ENCODE measurements around the gene POPDC3. TPM values are rescaled to one million over a fixed set of nuclear protein-coding genes. Genes with fewer than 3 reads are reported as not detected.

POPDC3 gene
- total RNA-seq, 1 experiment from 2014 or later: 5.7 TPM

DNA sequence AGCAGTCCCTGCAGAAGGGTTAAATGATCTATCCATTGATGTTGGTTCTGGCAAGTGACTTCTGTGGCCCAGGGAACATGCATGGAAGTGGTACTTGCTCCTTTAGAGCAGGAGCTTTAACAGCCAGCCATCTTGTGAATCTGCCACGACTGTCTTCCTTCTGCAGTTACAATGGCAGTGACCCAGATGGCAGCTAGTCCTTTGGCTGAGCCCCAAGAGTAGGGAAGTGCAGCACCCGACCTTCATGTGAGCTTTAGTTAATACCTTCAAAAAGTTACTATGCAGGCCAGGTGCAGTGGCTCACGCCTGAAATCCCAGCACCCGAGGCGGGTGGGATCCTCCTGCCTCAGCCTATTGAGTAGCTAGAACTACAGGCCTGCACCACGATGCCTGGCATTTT is 66.4 kb downstream of the POPDC3 start:
- H4K8ac ChIP-seq (replicated peaks; ENCODE audit: insufficient read length, low read depth, low read length): no peak overlapping the region
- H3K27ac ChIP-seq (ENCODE audit: insufficient read length, low read depth, low read length): no peak overlapping the region
- H3K9me3 ChIP-seq (ENCODE audit: control insufficient read depth, low read depth, low read length): no peaks in the 10 kb centered on the region
- Mint-ChIP-seq H3K36me3 (ENCODE audit: insufficient read depth in 1 of 3, low read depth in 3 of 3) (no peaks in the 10 kb centered on the region), H3K27ac (no peak overlapping the region), H3K4me1 (peaks cover 4 to 7% of the 10 kb centered on the region in 2 experiments), H3K9me3 (no peaks in the 10 kb centered on the region), H3K4me3 (no peak overlapping the region), H3K27me3 (ENCODE audit: low read depth) (no peaks in the 10 kb centered on the region)
- no peaks in the 10 kb centered on the region for H3K79me2 ChIP-seq (ENCODE audit: insufficient read depth, low read length)
- H4K91ac ChIP-seq (ENCODE audit: insufficient read length, low read depth, low read length): no peak overlapping the region
- no peak overlapping the region for H2BK20ac ChIP-seq (ENCODE audit: low read depth, low read length, poor library complexity, severe bottlenecking)
- no CpG with 5 or more reads among the region's 6 CpGs for WGBS (ENCODE audit: extremely low coverage, insufficient read length, low lambda C conversion rate)
- no peaks in the 10 kb centered on the region; the same call in 1 of the 2 replicates for H3K4me1 ChIP-seq (ENCODE audit: insufficient read depth, low read length)
- no peak for DNase-seq
- H2AFZ ChIP-seq (ENCODE audit: low read length): no peak overlapping the region
- H3K4ac ChIP-seq (ENCODE audit: low read depth, low read length): no peak overlapping the region
- H2AK5ac ChIP-seq (ENCODE audit: insufficient read length, low read length): no peak overlapping the region
- no peak overlapping the region for H3K18ac ChIP-seq (ENCODE audit: insufficient read length, low read depth, low read length)
- H2BK12ac ChIP-seq (ENCODE audit: insufficient read length, low read depth, low read length): no peak overlapping the region
- H3K23me2 ChIP-seq (ENCODE audit: insufficient read length, low read depth, low read length, poor library complexity, severe bottlenecking): no peaks in the 10 kb centered on the region
- no peak overlapping the region for H3K9ac ChIP-seq (ENCODE audit: extremely low read depth, insufficient read length, low read length)
- no peak for TF ChIP-seq CTCF (conservative IDR thresholded peaks at IDR 0.05)
- no peak overlapping the region for H3K4me2 ChIP-seq (ENCODE audit: insufficient read depth, insufficient read length, low read length)
- H3T11ph ChIP-seq (ENCODE audit: low read length): no peak overlapping the region
- no peaks in the 10 kb centered on the region for H3K79me1 ChIP-seq (ENCODE audit: insufficient read depth, low read depth, low read length, poor library complexity, severe bottlenecking)
- H4K20me1 ChIP-seq (ENCODE audit: control insufficient read depth, insufficient read depth, insufficient read length): no peaks in the 10 kb centered on the region
- H4K5ac ChIP-seq (ENCODE audit: insufficient read length, low read depth, low read length): no peak overlapping the region
- H2BK5ac ChIP-seq (ENCODE audit: insufficient read length, low read length): no peak overlapping the region
- H3K23ac ChIP-seq (ENCODE audit: insufficient read length, low read depth, low read length): no peak overlapping the region
- no peaks in the 10 kb centered on the region for H3K27me3 ChIP-seq (ENCODE audit: insufficient read depth, low read length)
- H2BK120ac ChIP-seq (ENCODE audit: low read depth, low read length, poor library complexity, severe bottlenecking): no peak overlapping the region
- no peak overlapping the region for H2BK15ac ChIP-seq (ENCODE audit: low read depth, low read length)
- no peak overlapping the region for H3K56ac ChIP-seq (ENCODE audit: insufficient read length, low read depth, low read length)
- no peak overlapping the region for H3K14ac ChIP-seq (ENCODE audit: insufficient read depth, low read length)
